Measurements from ENCODE around the gene LMO7. TPM values are rescaled to one million over a fixed set of nuclear protein-coding genes. Genes with fewer than 3 reads are reported as not detected.

Gene LMO7
- total and polyA plus RNA-seq, 2 experiments from 2014 or later, result 47.2 to 105 TPM

DNA sequence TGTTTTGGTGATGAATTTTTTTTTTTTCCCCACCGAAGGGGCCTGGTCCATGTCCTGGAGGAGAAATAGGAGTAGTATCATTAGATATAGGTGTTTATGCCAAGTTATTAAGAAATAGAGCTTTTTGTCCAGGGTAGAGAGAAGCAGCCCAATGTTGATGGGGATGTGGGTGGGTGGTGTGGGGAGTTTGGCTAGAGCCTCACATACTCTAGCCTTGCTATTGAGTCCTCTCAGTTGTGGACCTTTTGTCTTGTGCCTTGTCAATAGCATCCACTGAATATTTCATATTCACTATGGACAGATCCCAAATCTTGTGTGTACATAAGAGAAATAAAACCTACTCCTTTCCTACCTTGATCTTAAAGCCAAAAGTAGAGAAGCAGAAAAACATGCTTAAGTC, 134.0 kb downstream of the LMO7 start:
- H3K4me1 ChIP-seq (ENCODE audit: insufficient read depth), result peaks cover 63% of the 10 kb centered on the region
- H3K27me3 ChIP-seq, result no peaks in the 10 kb centered on the region
- peak overlapping the region; percentile 67 for H3K27ac ChIP-seq
- no peak overlapping the region for H2AFZ ChIP-seq
- peaks cover 78% of the 10 kb centered on the region for H3K79me2 ChIP-seq
- no peaks in the 10 kb centered on the region for H4K20me1 ChIP-seq (ENCODE audit: insufficient read depth, poor library complexity, severe bottlenecking)
- DNase-seq (ENCODE audit: low spot score), result no peak
- H3K9me2 ChIP-seq (replicated peaks; ENCODE audit: insufficient read depth), result no peaks in the 10 kb centered on the region
- WGBS (ENCODE audit: low lambda C conversion rate, missing lambda C conversion rate), result 62% methylated on average over 1 of the region's 1 CpG
- TF ChIP-seq, protein P1, sequence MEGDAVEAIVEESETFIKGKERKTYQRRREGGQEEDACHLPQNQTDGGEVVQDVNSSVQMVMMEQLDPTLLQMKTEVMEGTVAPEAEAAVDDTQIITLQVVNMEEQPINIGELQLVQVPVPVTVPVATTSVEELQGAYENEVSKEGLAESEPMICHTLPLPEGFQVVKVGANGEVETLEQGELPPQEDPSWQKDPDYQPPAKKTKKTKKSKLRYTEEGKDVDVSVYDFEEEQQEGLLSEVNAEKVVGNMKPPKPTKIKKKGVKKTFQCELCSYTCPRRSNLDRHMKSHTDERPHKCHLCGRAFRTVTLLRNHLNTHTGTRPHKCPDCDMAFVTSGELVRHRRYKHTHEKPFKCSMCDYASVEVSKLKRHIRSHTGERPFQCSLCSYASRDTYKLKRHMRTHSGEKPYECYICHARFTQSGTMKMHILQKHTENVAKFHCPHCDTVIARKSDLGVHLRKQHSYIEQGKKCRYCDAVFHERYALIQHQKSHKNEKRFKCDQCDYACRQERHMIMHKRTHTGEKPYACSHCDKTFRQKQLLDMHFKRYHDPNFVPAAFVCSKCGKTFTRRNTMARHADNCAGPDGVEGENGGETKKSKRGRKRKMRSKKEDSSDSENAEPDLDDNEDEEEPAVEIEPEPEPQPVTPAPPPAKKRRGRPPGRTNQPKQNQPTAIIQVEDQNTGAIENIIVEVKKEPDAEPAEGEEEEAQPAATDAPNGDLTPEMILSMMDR (IDR thresholded peaks at IDR 0.05; ENCODE audit: poor library complexity), result no peak
- no peak for TF ChIP-seq EZH2 (IDR thresholded peaks at IDR 0.05; ENCODE audit: borderline replicate concordance)
- TF ChIP-seq EZH2phosphoT487 (IDR thresholded peaks at IDR 0.05; ENCODE audit: low read depth, severe bottlenecking, unreplicated experiment), result no peak
- H3K4me3 ChIP-seq, result no peak overlapping the region
- H3K4me2 ChIP-seq, result peak overlapping the region; percentile 48
- no peaks in the 10 kb centered on the region for H3K9me3 ChIP-seq (ENCODE audit: low read depth)
- H3K36me3 ChIP-seq (replicated peaks; ENCODE audit: insufficient read depth, low read depth), result no peaks in the 10 kb centered on the region

DNA sequence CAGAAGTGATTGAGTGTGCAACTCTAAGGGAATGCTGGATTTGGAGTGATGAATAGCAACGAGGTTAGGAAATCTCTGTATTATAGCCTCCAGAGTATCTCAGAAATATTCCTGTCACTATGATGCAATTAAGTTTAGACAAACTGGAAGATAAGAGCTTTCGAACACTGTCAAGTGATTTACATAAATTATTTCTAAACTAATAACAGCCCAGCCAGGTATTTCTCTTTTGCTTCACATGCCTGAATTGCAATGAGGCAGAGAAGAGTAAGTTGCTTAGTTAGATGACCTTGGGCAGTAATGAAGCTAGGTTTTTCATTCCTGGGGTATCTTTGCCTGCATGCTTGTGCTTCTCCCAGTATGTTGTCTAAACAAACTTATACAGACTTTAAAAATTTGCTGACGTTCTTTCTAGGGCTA, 134.5 kb downstream of the LMO7 start:
- Histone ChIP-seq H3K79me2 (peaks cover 78% of the 10 kb centered on the region), H3K9me2 (replicated peaks; ENCODE audit: insufficient read depth) (no peaks in the 10 kb centered on the region), H3K27me3 (no peaks in the 10 kb centered on the region), H3K9me3 (ENCODE audit: low read depth) (no peaks in the 10 kb centered on the region), H2AFZ (no peak overlapping the region), H3K4me3 (no peak overlapping the region), H3K27ac (peak overlapping the region; percentile 67), H3K4me1 (ENCODE audit: insufficient read depth) (peaks cover 63% of the 10 kb centered on the region), H3K4me2 (peak overlapping the region; percentile 48), H4K20me1 (ENCODE audit: insufficient read depth, poor library complexity, severe bottlenecking) (no peaks in the 10 kb centered on the region), H3K36me3 (replicated peaks; ENCODE audit: insufficient read depth, low read depth) (no peaks in the 10 kb centered on the region)
- TF ChIP-seq EZH2phosphoT487 (IDR thresholded peaks at IDR 0.05; ENCODE audit: low read depth, severe bottlenecking, unreplicated experiment), result no peak
- WGBS (ENCODE audit: low lambda C conversion rate, missing lambda C conversion rate), result 29% methylated on average over 3 of the region's 3 CpGs
- no peak for DNase-seq (ENCODE audit: low spot score)

GRCh38 chr13:75771226-75771625, 135.1 kb downstream of the LMO7 start:
- no peak for DNase-seq (ENCODE audit: low spot score)
- Histone ChIP-seq H3K79me2 (peaks cover 76% of the 10 kb centered on the region), H3K9me3 (ENCODE audit: low read depth) (no peaks in the 10 kb centered on the region), H3K27me3 (no peaks in the 10 kb centered on the region), H4K20me1 (ENCODE audit: insufficient read depth, poor library complexity, severe bottlenecking) (no peaks in the 10 kb centered on the region), H2AFZ (no peak overlapping the region), H3K4me2 (peak overlapping the region; percentile 48), H3K4me3 (no peak overlapping the region), H3K4me1 (ENCODE audit: insufficient read depth) (peaks cover 63% of the 10 kb centered on the region), H3K9me2 (replicated peaks; ENCODE audit: insufficient read depth) (no peaks in the 10 kb centered on the region), H3K27ac (peak overlapping the region; percentile 67), H3K36me3 (replicated peaks; ENCODE audit: insufficient read depth, low read depth) (no peaks in the 10 kb centered on the region)
- 6% methylated on average over 1 of the region's 1 CpG for WGBS (ENCODE audit: low lambda C conversion rate, missing lambda C conversion rate)
- TF ChIP-seq, protein P1 (IDR thresholded peaks at IDR 0.05; ENCODE audit: poor library complexity), result no peak
- TF ChIP-seq EZH2phosphoT487 (IDR thresholded peaks at IDR 0.05; ENCODE audit: low read depth, severe bottlenecking, unreplicated experiment) (no peak), EZH2 (IDR thresholded peaks at IDR 0.05; ENCODE audit: borderline replicate concordance) (no peak)

DNA sequence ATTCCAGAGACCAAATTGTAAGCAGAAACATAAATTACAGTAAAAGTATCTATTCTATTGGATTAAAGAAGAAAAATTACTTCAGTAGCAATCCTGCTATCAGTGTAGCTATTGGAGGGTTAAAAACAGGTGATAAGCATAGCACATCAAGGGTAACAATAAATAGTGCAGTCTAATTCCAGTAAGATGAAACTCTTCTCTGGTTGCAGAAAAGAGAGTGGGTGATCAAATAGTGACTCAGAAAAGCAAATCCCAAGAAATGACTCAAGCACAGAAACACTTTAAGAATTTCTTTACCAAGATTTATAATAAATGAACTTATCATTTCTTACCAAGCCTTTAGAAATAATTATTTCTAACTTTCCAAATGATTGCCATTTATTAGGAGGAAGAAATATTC, 135.7 kb downstream of the LMO7 start:
- no peak for DNase-seq (ENCODE audit: low spot score)
- Histone ChIP-seq H2AFZ (no peak overlapping the region), H3K36me3 (replicated peaks; ENCODE audit: insufficient read depth, low read depth) (no peaks in the 10 kb centered on the region), H3K9me2 (replicated peaks; ENCODE audit: insufficient read depth) (no peaks in the 10 kb centered on the region), H3K27ac (peak overlapping the region; percentile 83), H3K9me3 (ENCODE audit: low read depth) (no peaks in the 10 kb centered on the region), H3K4me1 (ENCODE audit: insufficient read depth) (peaks cover 60% of the 10 kb centered on the region), H3K4me2 (peak overlapping the region; percentile 48), H3K79me2 (peaks cover 76% of the 10 kb centered on the region), H3K27me3 (no peaks in the 10 kb centered on the region), H3K4me3 (no peak overlapping the region), H4K20me1 (ENCODE audit: insufficient read depth, poor library complexity, severe bottlenecking) (no peaks in the 10 kb centered on the region)
- TF ChIP-seq, protein P1 (IDR thresholded peaks at IDR 0.05; ENCODE audit: poor library complexity), result no peak
- TF ChIP-seq EZH2 (IDR thresholded peaks at IDR 0.05; ENCODE audit: borderline replicate concordance) (no peak), EZH2phosphoT487 (IDR thresholded peaks at IDR 0.05; ENCODE audit: low read depth, severe bottlenecking, unreplicated experiment) (no peak)
